Loucy (cell line): Measurements from ENCODE around the gene ENTREP3.

Experiments used
- CTCF ChIP-seq: fragments of 200-600 bp; sonication (generic); conservative IDR thresholded peaks from 2 replicates; pipeline ENCODE4 v1.5.1; 2014; ENCODE audit warnings: mild to moderate bottlenecking, antibody characterized with exemption, low read length
- EZH2phosphoT487 ChIP-seq: fragments of 200-600 bp; IDR thresholded peaks from 2 replicates; pipeline ENCODE4 v1.6.1; 2018; ENCODE audit warnings: antibody characterized with exemption, mild to moderate bottlenecking, moderate library complexity, borderline replicate concordance

GRCh38 chr1:155300553-155301329, 45.5 kb upstream of the ENTREP3 start:
- TF ChIP-seq CTCF (no peak), EZH2phosphoT487 (no peak)
